BLaER1 treated with 17β-estradiol and CSF1 and Interleukin-3, amounts not matched to agents 10 nM and 100 nM (cell line): Measurements from ENCODE around the gene POLE.

Experiments used
- H3K27ac ChIP-seq, 11 experiments: shearing (Covaris generic); formaldehyde crosslinking; 2 replicates each; pipeline ENCODE4 v1.8.1; 2022
- H3K27me3 ChIP-seq, 11 experiments: shearing (Covaris generic); formaldehyde crosslinking; 2 replicates each; pipeline ENCODE4 v1.8.1; 2022
- H3K36me3 ChIP-seq, 11 experiments: shearing (Covaris generic); formaldehyde crosslinking; 2 replicates each; pipeline ENCODE4 v1.8.1; 2022
- H3K4me1 ChIP-seq, 10 experiments: shearing (Covaris generic); formaldehyde crosslinking; 2 replicates each; pipeline ENCODE4 v1.8.1; 2022
- H3K4me2 ChIP-seq, 11 experiments: shearing (Covaris generic); formaldehyde crosslinking; 2 replicates each; pipeline ENCODE4 v1.8.1; 2022
- H3K4me3 ChIP-seq, 10 experiments: shearing (Covaris generic); formaldehyde crosslinking; 2 replicates each; pipeline ENCODE4 v1.8.1; 2022
- H3K9ac ChIP-seq, 11 experiments: shearing (Covaris generic); formaldehyde crosslinking; 2 replicates each; pipeline ENCODE4 v1.8.1; 2022
- H3K9me3 ChIP-seq, 11 experiments: shearing (Covaris generic); formaldehyde crosslinking; replicated peaks in 1 of 11; 2 replicates each; pipeline ENCODE4 v1.8.1; 2022
- H4K20me1 ChIP-seq, 11 experiments: shearing (Covaris generic); formaldehyde crosslinking; 2 replicates each; pipeline ENCODE4 v1.8.1; 2022
- Cebpa-rat ChIP-seq, 11 experiments: shearing (Covaris generic); IDR thresholded peaks; 2 replicates each; pipeline ENCODE4 v1.8.1; 2022

POLE gene

DNA sequence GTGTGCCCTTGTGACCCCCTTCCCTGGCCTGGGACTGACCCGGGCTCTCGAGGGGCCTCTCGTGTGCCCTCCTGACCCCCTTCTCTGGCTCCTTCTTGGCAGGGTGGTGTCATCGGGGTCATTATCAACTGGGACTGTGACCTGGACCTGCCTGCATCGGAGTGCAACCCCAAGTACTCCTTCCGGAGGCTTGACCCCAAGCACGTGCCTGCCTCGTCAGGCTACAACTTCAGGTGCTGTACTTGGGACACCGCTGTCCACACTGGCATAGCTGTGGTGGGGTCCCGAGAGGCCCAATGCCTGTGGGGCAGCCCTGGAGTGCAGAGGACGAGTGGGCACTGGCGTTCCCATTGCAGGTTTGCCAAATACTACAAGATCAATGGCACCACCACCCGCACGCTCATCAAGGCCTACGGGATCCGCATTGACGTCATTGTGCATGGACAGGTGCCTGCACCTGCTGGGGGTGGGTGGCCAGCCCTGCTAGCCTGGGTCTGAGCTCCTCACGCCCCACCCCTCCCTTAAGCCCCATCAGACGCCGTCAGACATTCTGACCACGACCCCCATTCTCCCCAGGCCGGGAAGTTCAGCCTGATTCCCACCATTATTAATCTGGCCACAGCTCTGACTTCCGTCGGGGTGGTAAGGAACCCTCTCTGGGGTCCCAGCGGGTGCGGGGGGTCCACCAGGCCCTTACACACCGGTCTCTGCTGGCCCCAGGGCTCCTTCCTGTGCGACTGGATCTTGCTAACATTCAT, 66.1 kb downstream of the POLE start:
- peaks cover 0 to 7% (median 0%) of the 10 kb centered on the region in 10 experiments; a peak in 1 of 20 replicates for H3K4me1 ChIP-seq
- H3K9me3 ChIP-seq = peaks cover 24 to 27% (median 27%) of the 10 kb centered on the region in 11 experiments
- peaks cover 23 to 37% (median 33%) of the 10 kb centered on the region in 11 experiments for H3K36me3 ChIP-seq
- H3K4me2 ChIP-seq = no peak overlapping the region
- H3K27me3 ChIP-seq = peaks cover 47 to 55% (median 52%) of the 10 kb centered on the region in 11 experiments
- TF ChIP-seq Cebpa-rat (IDR thresholded peaks at IDR 0.05) = no peak
- no peak overlapping the region for H3K4me3 ChIP-seq
- no peak overlapping the region for H3K9ac ChIP-seq
- H4K20me1 ChIP-seq = peaks cover 0 to 59% (median 40%) of the 10 kb centered on the region in 11 experiments; a peak in 15 of 22 replicates
- H3K27ac ChIP-seq = no peak overlapping the region

DNA sequence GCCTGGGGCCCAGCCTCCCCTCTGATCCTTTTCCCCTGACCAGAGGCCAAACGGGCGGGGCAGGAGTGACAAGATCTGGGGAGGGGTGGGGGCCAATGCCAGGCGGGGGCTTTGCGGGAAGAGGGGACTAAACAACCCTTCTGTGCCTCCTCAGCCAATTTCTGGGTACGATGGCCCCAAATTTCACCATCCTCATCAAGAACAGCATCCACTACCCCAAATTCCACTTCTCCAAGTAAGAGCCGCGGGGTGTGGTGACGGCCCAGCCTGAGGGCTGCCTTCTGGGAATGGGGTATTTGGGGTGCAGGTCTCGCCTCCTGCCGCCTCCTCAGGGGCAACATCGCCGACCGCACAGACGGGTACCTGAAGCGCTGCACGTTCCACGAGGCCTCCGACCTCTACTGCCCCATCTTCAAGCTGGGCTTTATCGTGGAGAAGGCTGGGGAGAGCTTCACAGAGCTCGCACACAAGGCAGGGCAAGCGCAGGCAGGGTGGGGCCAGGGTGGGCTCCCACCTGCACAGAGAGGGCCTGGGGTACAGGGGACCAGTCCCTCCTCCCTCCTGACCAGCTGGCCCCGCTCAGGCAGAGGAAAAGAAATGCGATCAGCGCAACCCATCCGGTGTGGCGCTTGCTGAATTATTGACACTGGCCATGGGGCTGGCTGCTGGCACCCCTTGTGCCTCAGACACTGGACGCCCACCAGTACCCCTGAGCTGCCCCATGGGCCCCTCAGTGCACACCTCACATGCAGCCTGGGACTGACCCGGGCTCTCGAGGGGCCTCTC, 66.8 kb downstream of the POLE start:
- Histone ChIP-seq H3K27me3 (peaks cover 48 to 63% (median 59%) of the 10 kb centered on the region in 11 experiments), H3K36me3 (peaks cover 16 to 29% (median 26%) of the 10 kb centered on the region in 11 experiments), H3K27ac (no peak overlapping the region), H3K4me3 (no peak overlapping the region), H3K9me3 (peaks cover 31 to 35% (median 34%) of the 10 kb centered on the region in 11 experiments), H4K20me1 (peaks cover 0 to 52% (median 35%) of the 10 kb centered on the region in 11 experiments; a peak in 15 of 22 replicates), H3K4me1 (peaks cover 0 to 7% (median 0%) of the 10 kb centered on the region in 10 experiments; a peak in 2 of 20 replicates), H3K4me2 (no peak overlapping the region), H3K9ac (no peak overlapping the region)
- no peak for TF ChIP-seq Cebpa-rat (IDR thresholded peaks at IDR 0.05)

DNA sequence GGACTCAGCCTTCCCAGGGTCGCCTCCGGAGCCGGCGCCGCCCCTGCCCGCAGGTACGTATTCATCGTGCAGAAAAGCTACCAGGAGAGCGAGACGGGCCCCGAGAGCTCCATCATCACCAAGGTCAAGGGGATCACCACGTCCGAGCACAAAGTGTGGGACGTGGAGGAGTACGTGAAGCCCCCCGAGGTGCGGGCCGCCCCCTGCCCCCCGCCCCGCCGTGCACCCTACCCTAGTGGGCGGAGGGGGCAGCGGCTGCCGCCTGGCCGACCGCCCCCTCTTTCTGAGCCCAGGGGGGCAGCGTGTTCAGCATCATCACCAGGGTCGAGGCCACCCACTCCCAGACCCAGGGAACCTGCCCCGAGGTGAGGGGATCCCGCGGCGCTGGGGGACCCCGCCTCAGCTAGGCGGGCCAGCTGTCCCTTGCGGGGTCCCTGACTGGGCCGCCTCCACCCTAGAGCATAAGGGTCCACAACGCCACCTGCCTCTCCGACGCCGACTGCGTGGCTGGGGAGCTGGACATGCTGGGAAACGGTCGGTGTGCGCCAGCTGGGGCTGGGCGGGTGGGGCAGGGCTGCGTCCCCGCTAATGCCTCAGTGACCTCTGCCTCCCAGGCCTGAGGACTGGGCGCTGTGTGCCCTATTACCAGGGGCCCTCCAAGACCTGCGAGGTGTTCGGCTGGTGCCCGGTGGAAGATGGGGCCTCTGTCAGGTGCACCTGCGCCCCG, 67.6 kb downstream of the POLE start:
- Histone ChIP-seq H3K4me3 (no peak overlapping the region), H3K27me3 (peaks cover 48 to 65% (median 60%) of the 10 kb centered on the region in 11 experiments)

DNA sequence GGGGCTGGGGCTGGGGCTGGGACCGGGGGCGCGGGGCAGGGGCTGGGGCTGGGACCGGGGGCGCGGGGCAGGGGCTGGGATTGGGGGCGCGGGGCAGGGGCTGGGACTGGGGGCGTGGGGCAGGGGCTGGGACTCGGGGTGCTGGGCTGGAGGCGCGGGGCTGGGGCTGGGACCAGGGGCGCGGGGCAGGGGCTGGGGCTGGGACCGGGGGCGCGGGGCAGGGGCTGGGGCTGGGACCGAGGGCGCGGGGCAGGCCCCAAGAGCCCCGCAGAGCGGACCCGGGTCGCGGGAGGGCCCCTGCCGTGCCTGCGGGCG, 68.1 kb downstream of the POLE start:
- H3K4me2 ChIP-seq = no peak overlapping the region
- H3K27me3 ChIP-seq = peaks cover 48 to 65% (median 60%) of the 10 kb centered on the region in 11 experiments

More for the DNA sequence above, 67.6 kb downstream of the POLE start:
- no peak overlapping the region for H3K4me2 ChIP-seq
- no peak overlapping the region for H3K27ac ChIP-seq
- H4K20me1 ChIP-seq = peaks cover 0 to 44% (median 30%) of the 10 kb centered on the region in 11 experiments; a peak in 15 of 22 replicates
- H3K4me1 ChIP-seq = peaks cover 0 to 10% (median 0%) of the 10 kb centered on the region in 10 experiments; a peak in 3 of 20 replicates
- TF ChIP-seq Cebpa-rat (IDR thresholded peaks at IDR 0.05) = no peak
- peaks cover 32 to 37% (median 34%) of the 10 kb centered on the region in 11 experiments for H3K9me3 ChIP-seq
- H3K36me3 ChIP-seq = peaks cover 8 to 22% (median 18%) of the 10 kb centered on the region in 11 experiments
- H3K9ac ChIP-seq = no peak overlapping the region

DNA sequence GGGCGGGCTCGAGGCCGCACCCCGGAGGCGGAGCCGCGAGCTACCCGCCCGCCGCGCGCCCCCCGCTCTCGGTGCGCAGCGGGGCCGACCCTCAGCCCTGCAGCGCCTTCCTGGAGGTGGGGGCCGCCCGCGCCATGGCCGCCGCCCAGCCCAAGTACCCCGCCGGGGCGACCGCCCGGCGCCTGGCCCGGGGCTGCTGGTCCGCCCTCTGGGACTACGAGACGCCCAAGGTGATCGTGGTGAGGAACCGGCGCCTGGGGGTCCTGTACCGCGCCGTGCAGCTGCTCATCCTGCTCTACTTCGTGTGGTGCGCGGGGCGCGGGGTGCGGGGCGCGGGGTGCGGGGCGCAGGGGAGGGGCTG, 68.5 kb downstream of the POLE start, which contains the start of gene P2RX2:
Gene P2RX2 (plus strand): TSS at position 94 of the 361 bp plus-strand sequence. CDS start 41 bp downstream, at position 135.
- peak within 1 kb of the TSS in 3 of 10 experiments; percentile 27 to 35 (median 35); a peak in 3 of 20 replicates for H3K4me3 ChIP-seq
- no peak within 1 kb of the TSS for H3K4me2 ChIP-seq
- no peak within 1 kb of the TSS for H3K27ac ChIP-seq
- peaks cover 0 to 10% (median 2%) of the 10 kb centered on the region in 10 experiments; a peak in 3 of 20 replicates for H3K4me1 ChIP-seq
- peaks cover 32 to 37% (median 34%) of the 10 kb centered on the region in 11 experiments for H3K9me3 ChIP-seq
- H3K9ac ChIP-seq = no peak within 1 kb of the TSS
- TF ChIP-seq Cebpa-rat (IDR thresholded peaks at IDR 0.05) = no peak
- H3K36me3 ChIP-seq = peaks cover 0 to 13% (median 9%) of the 10 kb centered on the region in 11 experiments; a peak in 14 of 22 replicates
- H3K27me3 ChIP-seq = peaks cover 48 to 65% (median 60%) of the 10 kb centered on the region in 11 experiments
- H4K20me1 ChIP-seq = peaks cover 0 to 36% (median 26%) of the 10 kb centered on the region in 11 experiments; a peak in 15 of 22 replicates

More for the DNA sequence above, 68.1 kb downstream of the POLE start:
- peaks cover 32 to 37% (median 34%) of the 10 kb centered on the region in 11 experiments for H3K9me3 ChIP-seq
- no peak for TF ChIP-seq Cebpa-rat (IDR thresholded peaks at IDR 0.05)
- H3K9ac ChIP-seq = no peak overlapping the region
- no peak overlapping the region for H3K27ac ChIP-seq
- peaks cover 0 to 10% (median 2%) of the 10 kb centered on the region in 10 experiments; a peak in 3 of 20 replicates for H3K4me1 ChIP-seq
- H4K20me1 ChIP-seq = peaks cover 0 to 39% (median 29%) of the 10 kb centered on the region in 11 experiments; a peak in 15 of 22 replicates
- H3K4me3 ChIP-seq = no peak overlapping the region
- peaks cover 3 to 17% (median 13%) of the 10 kb centered on the region in 11 experiments; a peak in 19 of 22 replicates for H3K36me3 ChIP-seq

DNA sequence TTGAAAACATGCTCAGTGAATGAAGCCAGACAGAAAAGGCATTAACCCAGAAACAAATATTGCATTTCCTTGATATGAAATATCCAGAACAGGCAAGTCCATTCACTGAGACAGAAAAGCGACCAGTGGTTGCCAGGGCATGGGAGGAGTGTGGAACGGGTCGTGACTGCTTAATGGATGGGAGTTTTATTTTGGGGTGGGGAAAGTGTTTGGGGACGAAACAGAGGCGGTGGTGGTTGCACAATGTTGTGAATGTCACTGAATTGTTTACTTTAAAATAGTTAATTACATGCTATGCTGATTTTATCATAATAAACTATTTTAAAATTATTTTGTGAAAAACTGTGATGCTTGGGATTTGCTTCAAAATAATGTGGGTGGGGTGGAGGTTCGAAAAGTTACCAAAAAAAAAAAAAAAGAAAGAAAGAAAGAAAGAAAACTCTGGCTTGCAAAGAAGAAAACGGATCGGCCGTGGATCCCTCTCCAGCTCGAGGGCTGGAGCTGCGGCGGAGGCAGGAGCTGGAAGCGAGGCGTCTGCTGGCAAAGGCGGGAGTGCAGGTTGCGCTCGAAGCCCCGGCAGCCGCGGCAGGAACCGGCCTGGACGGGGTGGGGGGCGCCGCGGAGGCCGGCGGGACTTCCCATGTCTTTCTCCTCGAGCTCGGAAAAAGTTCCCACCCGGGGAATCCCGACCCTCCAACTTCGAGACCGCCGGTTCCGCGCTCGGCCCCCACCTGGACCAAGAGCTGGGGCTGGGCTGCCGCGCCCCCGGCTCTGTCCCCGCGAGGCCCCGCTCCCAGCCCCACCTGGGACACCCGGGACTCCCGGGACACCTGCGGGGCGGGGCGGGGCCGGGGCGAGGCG, 69.1 kb downstream of the POLE start:
- Histone ChIP-seq H3K4me1 (peaks cover 0 to 10% (median 2%) of the 10 kb centered on the region in 10 experiments; a peak in 3 of 20 replicates), H3K9me3 (peaks cover 32 to 37% (median 34%) of the 10 kb centered on the region in 11 experiments), H4K20me1 (peaks cover 0 to 30% (median 22%) of the 10 kb centered on the region in 11 experiments; a peak in 15 of 22 replicates), H3K4me3 (peak overlapping the region in 3 of 10 experiments; percentile 27 to 35 (median 35); a peak in 3 of 20 replicates), H3K27ac (no peak overlapping the region), H3K4me2 (no peak overlapping the region), H3K36me3 (peaks cover 0 to 7% (median 4%) of the 10 kb centered on the region in 11 experiments; a peak in 6 of 22 replicates), H3K27me3 (peaks cover 48 to 65% (median 60%) of the 10 kb centered on the region in 11 experiments), H3K9ac (no peak overlapping the region)
- TF ChIP-seq Cebpa-rat (IDR thresholded peaks at IDR 0.05) = no peak

DNA sequence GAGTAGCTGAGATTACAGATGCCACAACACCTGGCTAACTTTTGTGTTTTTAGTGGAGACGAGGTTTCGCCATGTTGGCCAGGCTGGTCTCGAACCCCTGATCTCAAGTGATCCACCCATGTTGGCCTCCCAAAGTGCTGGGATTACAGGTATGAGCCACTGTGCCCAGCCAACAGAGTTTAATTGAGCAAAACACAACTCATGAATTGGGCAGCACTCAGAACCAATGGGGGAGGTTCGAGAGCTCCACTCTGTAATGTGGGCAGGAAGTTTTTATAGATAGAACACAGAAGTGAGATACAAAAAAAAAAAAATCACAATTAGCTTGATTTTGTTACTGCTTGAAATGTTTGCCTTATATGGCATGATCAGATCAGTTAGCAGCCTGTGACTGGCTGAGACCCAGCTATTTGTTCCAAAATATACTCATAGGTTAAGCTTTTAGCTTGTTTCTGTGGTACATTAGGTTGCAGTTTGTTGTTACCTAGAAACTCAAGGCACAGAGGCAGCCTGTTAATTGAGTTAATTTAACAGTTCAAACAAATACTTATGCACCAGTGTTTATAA, 69.9 kb downstream of the POLE start:
- peaks cover 32 to 37% (median 34%) of the 10 kb centered on the region in 11 experiments for H3K9me3 ChIP-seq

More for the DNA sequence above, 69.9 kb downstream of the POLE start:
- Histone ChIP-seq H3K4me1 (peaks cover 0 to 10% (median 0%) of the 10 kb centered on the region in 10 experiments; a peak in 3 of 20 replicates), H3K27me3 (peaks cover 48 to 65% (median 60%) of the 10 kb centered on the region in 11 experiments), H3K4me2 (no peak overlapping the region), H3K27ac (no peak overlapping the region), H3K36me3 (peaks cover 0 to 3% (median 0%) of the 10 kb centered on the region in 11 experiments; a peak in 2 of 22 replicates), H3K9ac (no peak overlapping the region), H3K4me3 (peak overlapping the region in 5 of 10 experiments; percentile 1 to 35 (median 27); a peak in 5 of 20 replicates), H4K20me1 (peaks cover 0 to 21% (median 18%) of the 10 kb centered on the region in 11 experiments; a peak in 15 of 22 replicates)
- TF ChIP-seq Cebpa-rat (IDR thresholded peaks at IDR 0.05) = no peak
